HCT116 (cell line): Measurements from ENCODE around the gene CRB1. TPM values are rescaled to one million over a fixed set of nuclear protein-coding genes. Genes with fewer than 3 reads are reported as not detected.

Experiments used
- ATAC-seq: fragments of 200-7000 bp; cut with Tn5 transposase; 2 replicates; pipeline ENCODE4 v1.9.1; 2020; ENCODE audit warnings: mild to moderate bottlenecking, moderate library complexity
- BruUV-seq: library from RNA; stranded (reverse); fragments of 400-500 nt; replicated peaks from 2 replicates; lab custom pipeline; 2021; lab: Mats Ljungman, UMichigan
- CTCF ChIA-PET: fragments of 300-600 bp; sonication (Branson Sonifier 250); formaldehyde crosslinking; loops from one replicate; lab custom pipeline; 2021; ENCODE audit warnings: antibody characterized with exemption; lab: Charles Lee
- POLR2A ChIA-PET: fragments of 300-600, 350-600 bp; sonication (Branson Sonifier 250); formaldehyde crosslinking; loops from one replicate; lab custom pipeline; 2021; ENCODE audit warnings: antibody characterized with exemption; lab: Charles Lee
- RAD21 ChIA-PET, 2 experiments: fragments of 300-600 bp; sonication (Branson Sonifier 250); formaldehyde crosslinking; loops; one replicate each; lab custom pipeline; 2023; ENCODE audit warnings: low total read pairs in 2 of 2; ENCODE audit not compliant: uncharacterized antibody in 2 of 2, unreplicated experiment in 2 of 2, low non-redundant PET in 1 of 2; lab: Charles Lee
- DNase-seq: peaks from one replicate; pipeline ENCODE4 v3.0.0-alpha.2; 2010; ENCODE audit warnings: low read depth, low spot score
- H2AFZ ChIP-seq: fragments of 200-600 bp; shearing (Covaris generic), sonication (generic); 2 replicates; pipeline ENCODE4 v1.6.1; 2017; ENCODE audit warnings: low read depth, mixed run types, mixed read lengths, antibody characterized with exemption, low read length; ENCODE audit not compliant: poor library complexity, severe bottlenecking
- H3K27ac ChIP-seq: 2 replicates; pipeline ENCODE4 v1.5.1; 2012; ENCODE audit warnings: low read depth, low read length
- H3K27me3 ChIP-seq: fragments of 200-600 bp; sonication (generic); 2 replicates; pipeline ENCODE4 v1.6.1; 2016; ENCODE audit warnings: mixed run types, low read length, mixed read lengths; ENCODE audit not compliant: insufficient read depth
- H3K36me3 ChIP-seq, 2 experiments: fragments of 200-500 bp in 1 of 2; fragments of 200-600 bp in 1 of 2; sonication (Bioruptor generic) in 1 of 2; sonication (generic) in 1 of 2; 2 replicates each; pipeline versions ENCODE4 v1.5.1 to v1.6.1; 2014 to 2016; ENCODE audit warnings: low read length in 2 of 2, inconsistent platforms in 1 of 2, mixed read lengths in 1 of 2, mixed run types in 1 of 2; ENCODE audit not compliant: insufficient read depth in 2 of 2, control insufficient read depth in 1 of 2
- H3K4me1 ChIP-seq, 2 experiments: fragments of 200-600 bp in 1 of 2; sonication (generic) in 1 of 2; 2 replicates each; pipeline versions ENCODE4 v1.5.1 to v1.6.1; 2012 to 2017; ENCODE audit warnings: low read length in 2 of 2, inconsistent platforms in 1 of 2, mild to moderate bottlenecking in 1 of 2, mixed read lengths in 1 of 2, mixed run types in 1 of 2, moderate library complexity in 1 of 2; ENCODE audit not compliant: insufficient read depth in 2 of 2, control insufficient read depth in 1 of 2
- H3K4me2 ChIP-seq: fragments of 200-600 bp; sonication (generic); 2 replicates; pipeline ENCODE4 v1.6.1; 2017; ENCODE audit warnings: mixed run types, low read length, mixed read lengths
- H3K4me3 ChIP-seq, 2 experiments: fragments of 200-600 bp in 1 of 2; sonication (generic) in 1 of 2; replicated peaks in 1 of 2; 2 replicates each; pipeline ENCODE4 v1.5.1; 2011 to 2016; ENCODE audit warnings: low read length in 2 of 2, control low read depth in 1 of 2, low read depth in 1 of 2, mild to moderate bottlenecking in 1 of 2, mixed read lengths in 1 of 2, mixed run types in 1 of 2
- H3K79me2 ChIP-seq: fragments of 200-600 bp; sonication (generic); 2 replicates; pipeline ENCODE4 v1.6.1; 2017; ENCODE audit warnings: mild to moderate bottlenecking, mixed run types, low read length, moderate library complexity, mixed read lengths; ENCODE audit not compliant: insufficient read depth
- H3K9ac ChIP-seq: fragments of 200-600 bp; sonication (generic); 2 replicates; pipeline ENCODE4 v1.6.1; 2016; ENCODE audit warnings: low read length, mixed read lengths
- H3K9me2 ChIP-seq: fragments of 200-600 bp; sonication (generic), shearing (Covaris generic); 2 replicates; pipeline ENCODE4 v1.6.1; 2017; ENCODE audit warnings: mixed run types, mild to moderate bottlenecking, moderate library complexity; ENCODE audit not compliant: insufficient read depth
- H3K9me3 ChIP-seq, 2 experiments: fragments of 200-500 bp in 1 of 2; fragments of 200-600 bp in 1 of 2; sonication (Bioruptor generic) in 1 of 2; sonication (generic) in 1 of 2; 2 replicates each; pipeline ENCODE4 v1.6.1; 2014 to 2017; ENCODE audit warnings: low read length in 2 of 2, mixed read lengths in 2 of 2, inconsistent platforms in 1 of 2, low read depth in 1 of 2, mild to moderate bottlenecking in 1 of 2, mixed run types in 1 of 2, moderate library complexity in 1 of 2; ENCODE audit not compliant: control insufficient read depth in 1 of 2, insufficient read depth in 1 of 2
- H4K20me1 ChIP-seq: fragments of 200-600 bp; sonication (generic), shearing (Covaris generic); 2 replicates; pipeline ENCODE4 v1.6.1; 2017; ENCODE audit warnings: mixed run types, mild to moderate bottlenecking, moderate library complexity; ENCODE audit not compliant: insufficient read depth
- CBX3 ChIP-seq: IDR thresholded peaks from 2 replicates; pipeline ENCODE4 v1.6.1; 2012; ENCODE audit warnings: low read depth
- CEBPB ChIP-seq: IDR thresholded peaks from 2 replicates; pipeline ENCODE4 v1.6.1; 2012; ENCODE audit warnings: low read depth
- CTCF ChIP-seq, 3 experiments: fragments of 200-600 bp in 1 of 3; sonication (generic) in 1 of 3; IDR thresholded peaks in 2 of 3; conservative IDR thresholded peaks in 1 of 3; 2 replicates each; pipeline ENCODE4 v1.5.1; 2012 to 2017; ENCODE audit warnings: low read depth in 2 of 3, low read length in 2 of 3, antibody characterized with exemption in 1 of 3, borderline replicate concordance in 1 of 3, control low read depth in 1 of 3, mild to moderate bottlenecking in 1 of 3, mixed read lengths in 1 of 3, mixed run types in 1 of 3, moderate library complexity in 1 of 3; ENCODE audit not compliant: insufficient read depth in 1 of 3
- EGR1 ChIP-seq: IDR thresholded peaks from 2 replicates; pipeline ENCODE4 v1.6.1; 2012; ENCODE audit warnings: low read depth
- EZH2 ChIP-seq: fragments of 200-600 bp; sonication (generic); IDR thresholded peaks from 2 replicates; pipeline ENCODE4 v1.6.1; 2017; ENCODE audit warnings: antibody characterized with exemption, mixed run types
- EZH2phosphoT487 ChIP-seq: fragments of 200-600 bp; IDR thresholded peaks from 2 replicates; pipeline ENCODE4 v1.6.1; 2018; ENCODE audit warnings: antibody characterized with exemption, borderline replicate concordance
- JUND ChIP-seq: IDR thresholded peaks from 2 replicates; pipeline ENCODE4 v1.6.1; 2012
- POLR2A ChIP-seq: IDR thresholded peaks from 2 replicates; pipeline ENCODE4 v1.7.0; 2011; ENCODE audit warnings: borderline replicate concordance; ENCODE audit not compliant: insufficient read depth, insufficient read length; ENCODE audit errors: extremely low read depth
- POLR2AphosphoS5 ChIP-seq: IDR thresholded peaks from 2 replicates; pipeline ENCODE4 v1.6.1; 2011; ENCODE audit warnings: mild to moderate bottlenecking, low read depth, low read length, moderate library complexity
- RAD21 ChIP-seq: IDR thresholded peaks from 2 replicates; pipeline ENCODE4 v1.6.1; 2012; ENCODE audit warnings: low read depth, mild to moderate bottlenecking
- YY1 ChIP-seq: IDR thresholded peaks from 2 replicates; pipeline ENCODE4 v1.6.1; 2011; ENCODE audit warnings: low read length, low read depth, moderate library complexity, mild to moderate bottlenecking; ENCODE audit not compliant: insufficient replicate concordance; ENCODE audit errors: extremely low read depth
- ZBTB33 ChIP-seq: IDR thresholded peaks from 2 replicates; pipeline ENCODE4 v1.6.1; 2011; ENCODE audit warnings: mild to moderate bottlenecking, low read length, moderate library complexity; ENCODE audit not compliant: insufficient replicate concordance; ENCODE audit errors: extremely low read depth
- ZNF274 ChIP-seq: fragments of 200-500 bp; sonication (Bioruptor generic); IDR thresholded peaks from 2 replicates; pipeline ENCODE4 v1.6.1; 2014; ENCODE audit warnings: mild to moderate bottlenecking, low read depth, low read length, inconsistent platforms
- intact Hi-C: fragments of 100-400 bp; cut with micrococcal nuclease; formaldehyde crosslinking; loops from 2 replicates; pipeline ENCODE4 v1.10.0; 2022
- total RNA-seq: library from RNA; stranded (reverse); gene quantifications from one replicate; pipeline ENCODE4 v1.2.1, GENCODE V29; 2021; ENCODE audit not compliant: unreplicated experiment

The CRB1 gene
- total RNA-seq, 1 experiment from 2014 or later = 0.07 TPM

GRCh38 chr1:197366996-197367395 is 98.9 kb downstream of the CRB1 start:
- Histone ChIP-seq H3K36me3 (no peaks in the 10 kb centered on the region), H3K27ac (no peak overlapping the region), H3K9ac (no peak overlapping the region), H3K4me2 (no peak overlapping the region), H3K9me3 (no peaks in the 10 kb centered on the region), H3K4me1 (no peaks in the 10 kb centered on the region), H3K27me3 (no peaks in the 10 kb centered on the region), H3K79me2 (no peaks in the 10 kb centered on the region), H4K20me1 (no peaks in the 10 kb centered on the region), H2AFZ (no peak overlapping the region), H3K9me2 (no peaks in the 10 kb centered on the region), H3K4me3 (no peak overlapping the region)
- ATAC-seq (no peak), DNase-seq (no peak)
- CTCF ChIA-PET = no interaction called here
- no peak for TF ChIP-seq RAD21
- TF ChIP-seq POLR2A = no peak
- TF ChIP-seq YY1 = no peak
- no peak for TF ChIP-seq JUND
- no peak for TF ChIP-seq EZH2
- no peak for TF ChIP-seq CTCF (IDR thresholded peaks at IDR 0.05 in 2 of 3, conservative IDR thresholded peaks at IDR 0.05 in 1 of 3; ENCODE audit: borderline replicate concordance in 1 of 3, insufficient read depth in 1 of 3, low read depth in 2 of 3, low read length in 2 of 3)
- TF ChIP-seq CEBPB = no peak
- TF ChIP-seq ZNF274 = no peak
- TF ChIP-seq EZH2phosphoT487 = no peak
- no peak for TF ChIP-seq ZBTB33
- no peak for TF ChIP-seq EGR1
- TF ChIP-seq CBX3 = no peak
- TF ChIP-seq POLR2AphosphoS5 = no peak
- RAD21 ChIA-PET = no interaction called here
- intact Hi-C loops = no loop called here
- POLR2A ChIA-PET = no interaction called here
- BruUV-seq = no TSS peak
